GM19438 (cell line): ENCODE data around the gene DVL3.
A peak's percentile ranks its signal among the peaks of the same experiment; 100 is the strongest.

Source experiments
- ATAC-seq: cut with Tn5 transposase; IDR thresholded peaks from one replicate; pipeline ENCODE4 v1.9.1; 2021; ENCODE audit warnings: low read depth; ENCODE audit not compliant: unreplicated experiment

The DVL3 gene

DNA sequence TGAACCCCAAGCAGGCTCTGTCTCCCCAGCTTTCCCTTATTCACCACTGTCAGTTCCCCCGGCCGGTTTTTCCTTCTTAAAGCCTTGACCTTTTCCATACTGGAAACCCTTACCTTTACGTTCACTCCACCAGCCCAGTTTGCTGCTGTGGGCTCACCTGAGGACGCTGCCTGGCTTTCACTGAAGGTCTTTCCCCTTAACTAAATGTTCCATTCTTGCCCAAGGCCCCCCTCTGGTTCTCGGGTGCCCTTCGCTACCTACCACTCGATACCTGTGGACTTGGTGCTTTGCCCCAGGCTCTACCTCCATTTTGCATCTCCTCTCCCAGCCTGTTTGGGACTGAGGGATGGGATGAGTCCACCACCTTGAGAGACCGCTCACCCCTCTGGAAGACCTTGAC lies 20.3 kb downstream of the DVL3 start:
- no peak for ATAC-seq

GRCh38 chr3:184175981-184176376 lies 20.8 kb downstream of the DVL3 start:
- no peak for ATAC-seq

- ATAC-seq = no peak
Measured at GRCh38 chr3:184176377-184177330, 21.5 kb downstream of the DVL3 start.

- ATAC-seq = no peak
Measured at GRCh38 chr3:184177331-184177731, 22.2 kb downstream of the DVL3 start.

- no peak for ATAC-seq
Measured at GRCh38 chr3:184177767-184178306, 22.7 kb downstream of the DVL3 start.

GRCh38 chr3:184178521-184179138 lies 23.5 kb downstream of the DVL3 start:
- ATAC-seq = no peak

DNA sequence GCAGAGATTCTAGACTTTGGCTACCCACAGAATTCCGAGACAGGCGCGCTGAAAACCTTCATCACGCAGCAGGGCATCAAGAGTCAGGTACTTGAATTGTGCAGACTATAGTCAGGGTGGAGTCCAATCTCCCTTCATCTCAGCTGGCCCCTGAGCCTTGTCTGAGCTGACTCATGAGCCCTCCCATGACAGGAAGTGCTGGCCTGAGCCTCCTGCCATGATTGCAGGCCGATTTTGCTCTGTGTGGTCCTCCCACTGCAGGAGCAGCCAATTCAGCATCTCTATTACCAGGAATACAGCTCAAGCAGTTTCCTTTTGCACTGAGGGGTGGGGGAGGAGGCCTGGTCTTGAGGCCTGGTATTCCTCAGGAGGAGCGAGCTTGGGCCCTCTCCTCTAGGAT lies 25.0 kb downstream of the DVL3 start:
- ATAC-seq = no peak

DNA sequence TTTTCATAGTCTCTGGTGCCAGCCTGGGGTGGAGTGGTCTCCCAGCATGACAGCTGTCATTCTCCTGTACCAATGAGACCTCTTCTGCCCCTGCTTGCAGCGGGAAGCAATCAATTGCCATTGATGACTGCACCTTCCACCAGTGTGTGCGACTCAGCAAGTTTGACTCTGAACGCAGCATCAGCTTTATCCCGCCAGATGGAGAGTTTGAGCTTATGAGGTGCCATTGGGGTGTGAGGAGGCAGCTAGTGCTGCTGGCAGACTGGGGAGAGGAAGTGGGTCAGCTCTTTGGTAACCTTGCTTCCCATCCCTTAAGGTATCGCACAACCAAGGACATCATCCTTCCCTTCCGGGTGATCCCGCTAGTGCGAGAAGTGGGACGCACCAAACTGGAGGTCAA lies 26.4 kb downstream of the DVL3 start:
- no peak for ATAC-seq

DNA sequence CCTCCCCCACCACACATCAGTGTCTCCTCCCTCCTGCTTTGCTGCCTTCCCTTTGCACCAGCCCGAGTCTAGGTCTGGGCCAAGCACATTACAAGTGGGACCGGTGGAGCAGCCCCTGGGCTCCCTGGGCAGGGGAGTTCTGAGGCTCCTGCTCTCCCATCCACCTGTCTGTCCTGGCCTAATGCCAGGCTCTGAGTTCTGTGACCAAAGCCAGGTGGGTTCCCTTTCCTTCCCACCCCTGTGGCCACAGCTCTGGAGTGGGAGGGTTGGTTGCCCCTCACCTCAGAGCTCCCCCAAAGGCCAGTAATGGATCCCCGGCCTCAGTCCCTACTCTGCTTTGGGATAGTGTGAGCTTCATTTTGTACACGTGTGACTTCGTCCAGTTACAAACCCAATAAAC lies 28.5 kb downstream of the DVL3 start:
- ATAC-seq = no peak

DNA sequence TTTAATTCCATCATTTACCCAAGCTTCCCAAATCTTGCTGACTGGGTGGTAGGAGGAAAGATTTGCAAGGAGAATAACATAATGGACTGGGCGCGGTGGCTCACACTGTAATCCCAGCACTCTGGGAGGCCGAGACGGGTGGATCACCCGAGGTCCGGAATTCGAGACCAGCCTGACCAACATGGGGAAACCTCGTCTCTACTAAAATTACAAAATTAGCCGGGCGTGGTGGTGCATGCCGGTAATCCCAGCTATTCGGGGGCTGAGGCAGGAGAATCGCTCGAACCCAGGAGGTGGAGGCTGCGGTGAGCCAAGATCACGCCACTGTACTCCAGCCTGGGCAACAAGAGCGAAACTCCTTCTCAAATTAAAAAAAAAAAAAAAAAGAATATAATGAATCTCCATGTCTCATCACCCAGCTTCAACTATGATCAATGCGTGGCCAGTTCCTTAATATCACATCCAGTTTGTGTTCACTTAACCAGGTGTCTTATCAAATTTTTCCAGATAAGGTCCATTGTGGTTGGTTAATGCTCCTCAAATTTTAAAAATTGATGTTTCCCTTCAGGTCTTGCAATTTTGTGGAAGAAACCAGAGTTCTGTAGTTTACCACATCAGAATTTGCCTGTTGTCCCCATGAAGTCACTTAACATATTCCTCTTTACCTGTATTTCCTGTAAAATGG lies 29.5 kb downstream of the DVL3 start:
- no peak for ATAC-seq

DNA sequence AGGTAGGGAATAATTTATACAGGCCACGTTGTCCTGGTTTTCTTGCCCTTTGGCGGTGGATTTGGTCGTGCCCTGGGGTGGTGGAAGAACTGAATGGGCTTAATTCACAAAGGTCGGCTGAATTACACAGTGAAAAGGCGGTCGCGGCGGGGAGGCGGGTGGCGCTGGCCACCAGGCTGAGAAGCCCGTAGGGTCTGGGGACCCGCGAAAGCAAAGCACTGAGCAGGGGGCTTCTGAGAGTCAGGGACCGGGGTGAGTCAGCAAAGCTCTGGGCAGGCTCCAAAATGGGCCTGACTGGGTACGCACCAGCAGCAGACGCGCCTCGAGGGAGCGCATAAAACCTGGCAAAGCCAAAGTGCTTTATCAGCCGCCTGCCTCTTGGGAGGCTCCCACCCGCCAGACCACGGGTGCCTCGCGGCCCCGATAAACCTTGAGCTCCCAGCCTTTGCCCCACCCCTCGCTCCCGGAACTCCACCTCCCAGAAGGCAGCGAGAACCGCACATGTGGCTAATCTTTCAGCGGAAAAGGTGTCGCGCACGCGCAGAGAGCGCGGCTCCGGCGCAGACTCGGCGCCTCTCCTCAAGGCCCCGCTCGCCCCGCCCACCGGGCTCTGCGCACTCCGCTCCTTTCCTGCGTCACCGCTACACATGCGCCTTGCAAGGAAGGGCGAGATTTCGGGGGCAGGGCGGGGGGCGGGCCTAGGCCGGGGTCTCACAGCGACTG lies 30.4 kb downstream of the DVL3 start:
- ATAC-seq = peak; percentile 88

- ATAC-seq = peak; percentile 23
Measured at GRCh38 chr3:184186184-184186901, 31.2 kb downstream of the DVL3 start, which contains the start of gene ABCF3. TSS of gene ABCF3 (plus strand) at chr3:184186199. CDS start at chr3:184186208, 9 bp downstream.

DNA sequence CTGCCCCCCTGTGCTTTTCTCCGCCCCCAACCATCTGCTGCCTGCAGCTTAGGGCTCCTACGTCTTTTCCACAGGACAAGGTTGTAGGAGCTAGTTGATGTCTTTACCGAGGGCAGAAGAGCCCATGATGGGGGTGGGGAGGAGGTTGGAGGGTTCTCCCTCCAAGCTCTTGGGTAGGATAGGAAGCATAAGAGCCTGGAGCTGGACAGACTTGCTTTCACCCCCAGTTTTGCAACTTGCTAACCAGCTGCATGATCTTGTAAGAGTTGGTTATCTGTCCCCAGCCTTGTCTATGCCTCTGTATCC lies 31.7 kb downstream of the DVL3 start:
- no peak for ATAC-seq

DNA sequence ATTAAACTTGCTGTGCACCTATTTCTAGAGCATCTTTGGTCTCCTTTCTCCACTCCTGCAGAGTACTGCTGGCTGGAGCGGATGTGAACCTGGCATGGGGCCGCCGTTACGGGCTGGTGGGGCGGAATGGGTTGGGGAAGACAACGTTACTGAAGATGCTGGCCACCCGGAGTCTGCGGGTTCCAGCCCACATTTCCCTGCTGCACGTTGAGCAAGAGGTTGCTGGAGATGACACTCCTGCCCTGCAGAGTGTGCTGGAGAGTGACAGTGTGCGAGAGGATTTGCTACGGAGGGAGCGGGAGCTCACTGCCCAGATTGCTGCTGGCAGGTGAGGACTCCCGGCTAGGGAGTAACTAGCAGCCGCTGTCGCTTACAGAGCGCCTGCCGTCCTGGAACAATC lies 32.9 kb downstream of the DVL3 start:
- no peak for ATAC-seq

- ATAC-seq = no peak
Measured at GRCh38 chr3:184189421-184189820, 34.2 kb downstream of the DVL3 start.

- ATAC-seq = no peak
Measured at GRCh38 chr3:184192889-184193288, 37.7 kb downstream of the DVL3 start.

GRCh38 chr3:184193991-184194539 lies 38.9 kb downstream of the DVL3 start:
- ATAC-seq = no peak

DNA sequence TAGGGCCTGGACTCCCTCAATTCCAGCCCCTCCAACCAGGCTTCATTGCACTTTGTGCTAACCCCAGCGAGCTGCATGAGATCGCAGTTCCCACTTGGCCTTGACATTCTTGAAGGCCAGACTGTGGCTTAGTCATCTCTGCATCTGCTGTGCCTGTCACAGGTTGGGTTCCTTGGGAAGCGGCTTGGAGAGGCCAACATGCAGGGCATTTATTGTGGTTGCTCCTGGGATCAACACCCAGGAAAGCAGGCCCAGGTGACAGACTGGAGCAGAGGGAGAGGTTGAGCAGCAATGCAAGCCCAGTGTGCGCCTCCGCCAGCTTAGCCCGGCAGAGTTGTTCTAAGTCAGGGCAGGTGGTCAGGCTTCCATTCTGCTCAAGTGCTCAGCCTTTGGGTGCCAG lies 41.4 kb downstream of the DVL3 start:
- ATAC-seq = no peak

DNA sequence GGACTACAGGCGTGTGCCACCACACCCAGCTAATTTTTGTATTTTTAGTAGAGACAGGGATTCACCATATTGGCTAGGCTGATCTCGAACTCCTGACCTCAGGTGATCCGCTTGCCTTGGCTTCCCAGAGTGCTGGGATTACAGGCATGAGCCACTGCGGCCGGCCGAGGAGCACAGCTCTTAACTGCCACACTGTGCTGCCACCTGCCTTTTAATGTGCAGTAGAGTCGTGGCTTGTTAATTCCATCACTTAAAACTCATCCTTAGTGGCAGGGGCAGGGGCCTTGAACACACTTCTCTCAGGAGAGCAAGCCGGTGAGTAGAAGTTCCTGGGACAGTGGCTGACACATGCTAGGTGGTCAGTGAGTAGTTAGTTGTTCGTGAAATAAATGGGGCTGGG lies 43.3 kb downstream of the DVL3 start:
- ATAC-seq = no peak

GRCh38 chr3:184200825-184201224 lies 45.6 kb downstream of the DVL3 start:
- no peak for ATAC-seq
